Type B pancreatic cell (in vitro differentiated cells): ENCODE measurements around the gene HLA-F. TPM values are rescaled to one million over a fixed set of nuclear protein-coding genes. Genes with fewer than 3 reads are reported as not detected.

Source experiments
- DNase-seq: peaks from one replicate; pipeline ENCODE4 v3.0.0; 2021; ENCODE audit warnings: mixed read lengths; ENCODE audit not compliant: unreplicated experiment; ENCODE audit errors: extremely low spot score
- H3K27ac Mint-ChIP-seq: 2 replicates; pipeline ENCODE4 v1.8.0; 2021; ENCODE audit warnings: mild to moderate bottlenecking, mixed read lengths
- H3K27me3 Mint-ChIP-seq: 2 replicates; pipeline ENCODE4 v1.8.0; 2021; ENCODE audit warnings: mixed read lengths
- H3K36me3 Mint-ChIP-seq: 2 replicates; pipeline ENCODE4 v1.8.0; 2021; ENCODE audit warnings: mixed read lengths
- H3K4me1 Mint-ChIP-seq: one replicate; pipeline ENCODE4 v1.8.0; 2021; ENCODE audit warnings: mixed read lengths; ENCODE audit not compliant: unreplicated experiment
- H3K4me3 Mint-ChIP-seq: 2 replicates; pipeline ENCODE4 v1.8.0; 2021; ENCODE audit warnings: mild to moderate bottlenecking, mixed read lengths
- H3K9me3 Mint-ChIP-seq: 2 replicates; pipeline ENCODE4 v1.8.0; 2021; ENCODE audit warnings: mixed read lengths
- total RNA-seq: library from RNA; stranded (reverse); gene quantifications from 2 replicates; pipeline ENCODE4 v1.2.1, GENCODE V29; 2021; ENCODE audit warnings: low replicate concordance
- TF ChIP-seq, protein P1 (sequence below): fragments of 200-600 bp; sonication (generic); conservative IDR thresholded peaks from 2 replicates; pipeline ENCODE4 v1.5.0; 2021; ENCODE audit warnings: antibody characterized with exemption, mild to moderate bottlenecking

The HLA-F gene
- total RNA-seq, 1 donor from 2014 or later = 2.8 TPM

GRCh38 chr6:29745855-29746449 is 22.7 kb downstream of the HLA-F start:
- H3K4me3 Mint-ChIP-seq = no peak overlapping the region
- peaks cover 8% of the 10 kb centered on the region for H3K4me1 Mint-ChIP-seq
- DNase-seq = no peak
- no peaks in the 10 kb centered on the region for H3K9me3 Mint-ChIP-seq
- peak overlapping the region; percentile 43 for H3K27ac Mint-ChIP-seq
- peaks cover 83% of the 10 kb centered on the region for H3K27me3 Mint-ChIP-seq
- TF ChIP-seq, protein P1, sequence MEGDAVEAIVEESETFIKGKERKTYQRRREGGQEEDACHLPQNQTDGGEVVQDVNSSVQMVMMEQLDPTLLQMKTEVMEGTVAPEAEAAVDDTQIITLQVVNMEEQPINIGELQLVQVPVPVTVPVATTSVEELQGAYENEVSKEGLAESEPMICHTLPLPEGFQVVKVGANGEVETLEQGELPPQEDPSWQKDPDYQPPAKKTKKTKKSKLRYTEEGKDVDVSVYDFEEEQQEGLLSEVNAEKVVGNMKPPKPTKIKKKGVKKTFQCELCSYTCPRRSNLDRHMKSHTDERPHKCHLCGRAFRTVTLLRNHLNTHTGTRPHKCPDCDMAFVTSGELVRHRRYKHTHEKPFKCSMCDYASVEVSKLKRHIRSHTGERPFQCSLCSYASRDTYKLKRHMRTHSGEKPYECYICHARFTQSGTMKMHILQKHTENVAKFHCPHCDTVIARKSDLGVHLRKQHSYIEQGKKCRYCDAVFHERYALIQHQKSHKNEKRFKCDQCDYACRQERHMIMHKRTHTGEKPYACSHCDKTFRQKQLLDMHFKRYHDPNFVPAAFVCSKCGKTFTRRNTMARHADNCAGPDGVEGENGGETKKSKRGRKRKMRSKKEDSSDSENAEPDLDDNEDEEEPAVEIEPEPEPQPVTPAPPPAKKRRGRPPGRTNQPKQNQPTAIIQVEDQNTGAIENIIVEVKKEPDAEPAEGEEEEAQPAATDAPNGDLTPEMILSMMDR = no peak
- H3K36me3 Mint-ChIP-seq = no peaks in the 10 kb centered on the region

DNA sequence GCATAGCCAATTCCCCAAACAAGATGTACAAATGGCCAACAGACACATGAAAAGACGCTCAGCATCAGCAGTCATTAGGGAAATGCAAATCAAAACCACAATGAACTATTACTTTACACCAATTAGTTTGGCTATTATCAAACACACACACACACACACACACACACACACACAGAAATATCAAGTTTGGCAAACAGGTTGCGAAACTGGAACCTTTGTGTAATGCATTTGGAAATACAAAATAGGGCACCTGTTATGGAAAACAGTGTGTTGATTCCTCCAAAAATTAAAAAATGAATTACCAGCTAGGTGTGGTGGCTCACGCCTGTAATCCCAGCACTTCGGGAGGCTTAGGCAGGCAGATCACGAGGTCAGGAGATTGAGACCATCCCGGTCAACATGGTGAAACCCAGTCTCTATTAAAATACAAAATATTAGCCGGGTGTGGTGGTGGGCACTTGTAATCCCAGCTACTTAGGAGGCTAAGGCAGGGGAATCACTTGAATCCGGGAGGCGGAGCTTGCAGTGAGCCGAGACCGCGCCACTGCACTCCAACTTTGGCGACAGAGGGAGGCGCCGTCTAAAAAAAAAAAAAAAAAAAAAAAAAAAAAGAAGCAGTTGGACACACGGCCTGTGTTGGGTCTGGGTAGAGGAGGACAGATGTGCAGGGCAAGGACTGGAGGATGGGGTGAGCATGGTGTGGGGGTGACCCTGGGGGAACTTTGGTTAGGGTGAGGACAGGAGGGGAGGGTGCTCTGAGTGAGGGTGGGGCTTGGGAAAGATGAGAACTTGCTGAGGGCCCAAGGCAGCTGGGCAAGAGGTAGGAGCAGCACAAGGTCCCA is 23.8 kb downstream of the HLA-F start:
- Mint-ChIP-seq H3K27me3 (peaks cover 92% of the 10 kb centered on the region), H3K4me3 (peak overlapping the region; percentile 41), H3K9me3 (no peaks in the 10 kb centered on the region), H3K27ac (no peak overlapping the region), H3K36me3 (no peaks in the 10 kb centered on the region), H3K4me1 (peaks cover 8% of the 10 kb centered on the region)
- TF ChIP-seq, protein P1 = no peak
- DNase-seq = no peak

DNA sequence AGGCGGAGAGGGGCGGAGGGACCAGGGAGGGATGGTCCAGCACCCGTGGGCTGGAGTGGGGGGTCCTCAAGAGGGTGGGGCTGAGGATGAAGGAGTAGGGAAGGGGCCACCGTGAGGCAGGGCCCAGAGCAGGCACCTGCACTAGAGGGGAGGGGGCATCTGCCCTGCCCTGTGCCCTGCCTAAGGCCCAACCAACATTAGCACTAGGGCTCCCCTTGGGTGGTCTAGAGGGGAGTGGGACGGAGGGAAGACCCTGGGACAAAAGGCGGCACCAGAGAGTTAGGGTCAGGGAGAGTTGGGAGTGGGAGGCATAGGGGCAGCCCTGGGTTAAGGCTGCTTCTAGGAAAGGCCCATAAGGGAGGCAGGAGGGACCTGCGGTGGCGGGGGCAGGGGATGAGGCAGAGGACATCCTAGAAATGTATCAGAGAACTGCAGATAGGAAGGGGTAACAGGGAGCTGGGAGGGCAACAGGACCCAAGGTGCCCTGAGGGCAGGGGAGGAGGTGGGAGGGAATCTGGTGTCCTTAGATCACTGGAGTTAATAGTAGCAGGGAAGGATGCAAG is 24.5 kb downstream of the HLA-F start:
- H3K27ac Mint-ChIP-seq = no peak overlapping the region
- H3K9me3 Mint-ChIP-seq = no peaks in the 10 kb centered on the region
- H3K36me3 Mint-ChIP-seq = no peaks in the 10 kb centered on the region
- peaks cover 94% of the 10 kb centered on the region for H3K27me3 Mint-ChIP-seq
- TF ChIP-seq, protein P1 = no peak
- peak overlapping the region; percentile 91 for H3K4me3 Mint-ChIP-seq
- H3K4me1 Mint-ChIP-seq = peaks cover 12% of the 10 kb centered on the region
- DNase-seq = no peak

DNA sequence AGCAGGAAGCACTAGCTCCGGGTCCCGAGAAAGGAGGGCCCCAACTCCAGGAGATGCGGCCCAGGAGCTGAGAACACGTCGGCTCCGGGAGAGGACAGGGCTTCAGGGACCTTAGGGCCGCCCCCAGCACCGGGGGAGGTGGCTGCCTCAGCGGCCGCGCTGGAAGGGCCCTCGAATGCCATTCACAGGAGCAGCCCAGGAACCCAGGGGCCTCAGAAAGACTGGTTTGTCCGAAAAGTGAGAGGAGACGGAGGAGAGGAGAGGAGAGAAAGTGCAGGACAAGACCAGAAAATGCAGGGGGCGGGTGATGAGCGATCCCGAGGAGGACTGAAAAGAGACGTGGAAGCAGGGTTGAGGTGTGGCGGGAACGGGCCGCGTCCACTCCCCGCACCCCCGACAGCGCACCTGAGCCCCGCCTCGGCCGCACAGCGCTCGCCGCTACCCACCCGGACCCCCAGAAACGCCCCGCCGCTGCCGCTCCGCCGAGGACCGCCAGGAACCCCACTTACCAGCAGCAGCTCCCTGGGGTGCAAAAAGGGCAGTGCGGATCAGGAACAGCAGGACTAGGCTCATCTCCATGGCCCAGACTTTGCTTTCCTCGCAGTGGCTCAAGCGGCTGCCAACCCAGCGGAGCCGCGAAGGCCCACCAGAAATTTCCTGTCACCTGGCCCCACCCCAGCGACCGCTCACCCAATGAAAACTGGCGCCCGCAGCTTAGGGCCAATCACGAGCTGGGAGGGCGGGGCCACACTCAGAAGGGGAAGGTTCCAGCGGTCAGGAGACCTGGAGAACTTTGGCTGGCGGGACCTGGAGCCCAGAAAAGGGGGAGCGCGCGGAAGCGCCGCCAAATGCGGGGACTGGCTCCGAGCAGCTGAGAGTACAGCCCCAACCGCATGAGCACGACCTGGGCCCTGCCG is 25.4 kb downstream of the HLA-F start:
- Mint-ChIP-seq H3K27ac (no peak overlapping the region), H3K9me3 (no peaks in the 10 kb centered on the region), H3K27me3 (peaks cover 95% of the 10 kb centered on the region), H3K36me3 (no peaks in the 10 kb centered on the region), H3K4me1 (peaks cover 17% of the 10 kb centered on the region), H3K4me3 (peak overlapping the region; percentile 91)
- peak; percentile 82 for DNase-seq
- TF ChIP-seq, protein P1 = no peak

DNA sequence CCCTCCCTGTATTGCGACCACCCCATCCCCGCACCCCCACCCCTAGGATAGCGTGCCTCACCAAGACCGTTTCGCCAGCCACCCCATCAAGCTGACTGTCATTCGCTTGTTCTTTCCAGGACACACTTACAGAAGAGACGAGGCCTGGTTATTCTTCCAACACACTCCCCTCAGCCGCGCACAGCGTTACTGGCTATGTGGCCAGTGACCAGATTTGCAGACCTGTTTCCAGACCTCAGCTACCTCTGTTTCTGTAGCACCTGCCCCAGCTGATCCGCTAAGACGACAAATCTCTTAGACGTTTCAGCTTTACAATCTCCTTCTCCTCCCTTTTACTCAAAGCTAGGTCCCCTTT is 26.1 kb downstream of the HLA-F start:
- Mint-ChIP-seq H3K4me3 (peak overlapping the region; percentile 91), H3K9me3 (no peaks in the 10 kb centered on the region), H3K27ac (no peak overlapping the region), H3K36me3 (no peaks in the 10 kb centered on the region), H3K4me1 (peaks cover 17% of the 10 kb centered on the region), H3K27me3 (peaks cover 93% of the 10 kb centered on the region)
- TF ChIP-seq, protein P1 = no peak
- DNase-seq = no peak
